GM11168 (cell line): ENCODE measurements around the gene COASY.
"Not testable (repeated sequence)": the region's sequence is repeated elsewhere in the genome, so short reads cannot be mapped to it uniquely, and the experiment has no call there.

Experiments
- in situ Hi-C: fragments of 300-500 bp; cut with MboI; formaldehyde crosslinking; loops from one replicate; pipeline ENCODE4 v1.12.0; 2022; ENCODE audit warnings: low sequenced_read_pairs; ENCODE audit not compliant: unreplicated experiment

The COASY gene

GRCh38 chr17:42530952-42531454 is 30.9 kb upstream of the COASY start:
- in situ Hi-C loops, result no loop called here

DNA sequence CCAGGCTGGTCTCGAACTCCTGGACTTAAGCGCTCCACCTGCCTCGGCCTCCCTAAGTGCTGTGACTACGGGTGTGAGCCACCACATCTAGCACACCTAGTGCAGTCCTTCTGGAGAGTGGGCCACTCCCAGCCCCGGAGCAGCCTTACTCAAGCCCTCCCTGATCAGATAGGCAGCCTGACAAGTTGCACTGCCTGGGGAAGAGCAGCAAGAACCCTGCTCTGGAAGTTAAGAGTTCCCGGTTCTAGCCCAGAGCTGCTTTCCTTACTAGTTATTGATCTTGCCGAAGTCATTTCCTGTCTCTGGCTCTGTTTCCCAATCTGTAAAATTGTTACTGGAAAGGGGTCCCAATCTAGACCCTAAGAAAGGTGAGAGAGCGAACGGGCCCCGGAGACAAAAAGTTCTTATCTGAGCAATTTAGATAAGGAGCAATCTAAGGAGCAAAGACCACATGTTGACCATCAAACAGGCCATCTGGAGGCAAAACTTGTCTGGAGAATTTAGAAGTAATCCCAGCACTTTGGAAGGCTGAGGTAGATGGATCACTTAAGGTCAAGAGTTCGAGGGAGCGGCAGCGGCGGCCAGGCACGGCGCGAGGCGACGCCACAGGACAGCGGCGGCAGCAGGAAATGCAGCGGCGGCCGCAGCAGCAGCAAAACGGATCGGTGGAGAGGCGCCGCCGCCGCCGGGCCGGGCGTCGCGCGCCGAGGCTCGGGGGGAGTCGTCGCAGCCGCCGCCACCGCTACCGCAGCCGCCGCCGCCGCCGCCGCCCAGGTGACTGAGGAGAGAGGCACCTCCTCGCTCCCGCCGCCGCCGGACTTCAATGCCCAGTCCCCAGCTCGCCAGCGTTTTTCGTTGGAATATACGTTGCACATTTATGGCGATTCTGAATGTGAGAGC is 30.2 kb upstream of the COASY start:
- in situ Hi-C loops, result no loop called here

DNA sequence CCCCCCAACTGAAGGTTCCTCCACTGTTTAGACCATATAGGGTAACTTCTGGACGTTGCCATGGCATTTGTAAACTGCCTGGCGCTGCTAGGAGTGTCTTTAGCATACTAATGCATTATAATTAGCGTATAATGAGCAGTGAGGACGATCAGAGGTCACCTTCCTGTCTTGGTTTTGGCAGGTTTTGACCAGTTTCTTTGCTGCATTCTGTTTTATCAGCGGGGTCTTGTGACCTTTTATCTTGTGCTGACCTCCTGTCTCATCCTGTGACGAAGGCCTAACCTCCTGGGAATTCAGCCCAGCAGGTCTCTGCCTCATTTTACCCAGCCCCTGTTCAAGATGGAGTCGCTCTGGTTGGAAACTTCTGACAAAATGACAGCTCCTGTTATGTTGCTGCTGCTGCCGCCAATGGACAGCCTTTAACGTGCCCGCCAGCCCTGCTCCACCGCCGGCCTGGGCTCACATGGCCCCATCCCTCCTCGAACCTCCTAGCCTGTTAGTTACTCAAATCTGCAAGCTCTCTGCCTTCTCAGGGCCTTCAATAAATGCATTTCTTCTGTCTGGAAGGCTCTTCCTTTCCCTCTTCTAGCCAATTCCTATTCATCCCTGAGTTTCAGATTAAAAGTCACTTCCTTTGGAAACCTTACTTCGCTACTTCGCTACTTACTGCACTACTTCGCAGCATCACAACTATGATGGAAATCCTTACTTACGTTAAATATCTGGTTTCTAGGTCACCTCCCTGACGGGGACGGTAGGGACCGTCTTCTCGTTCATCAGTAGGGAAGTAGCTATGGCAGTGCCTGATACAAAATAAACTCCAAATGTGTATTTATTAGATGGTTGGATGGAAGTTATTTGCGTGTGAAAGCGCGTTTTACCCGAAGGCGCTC is 26.5 kb upstream of the COASY start:
- in situ Hi-C loops, result no loop called here

GRCh38 chr17:42536048-42536371 is 25.9 kb upstream of the COASY start, which contains the start of gene NAGLU:
Gene NAGLU, plus strand, starts transcription at chr17:42536241. Its CDS starts 32 bp downstream, at chr17:42536273.
- in situ Hi-C loops, result no loop called here

GRCh38 chr17:42536372-42537155 is 25.4 kb upstream of the COASY start:
- in situ Hi-C loops, result no loop called here

DNA sequence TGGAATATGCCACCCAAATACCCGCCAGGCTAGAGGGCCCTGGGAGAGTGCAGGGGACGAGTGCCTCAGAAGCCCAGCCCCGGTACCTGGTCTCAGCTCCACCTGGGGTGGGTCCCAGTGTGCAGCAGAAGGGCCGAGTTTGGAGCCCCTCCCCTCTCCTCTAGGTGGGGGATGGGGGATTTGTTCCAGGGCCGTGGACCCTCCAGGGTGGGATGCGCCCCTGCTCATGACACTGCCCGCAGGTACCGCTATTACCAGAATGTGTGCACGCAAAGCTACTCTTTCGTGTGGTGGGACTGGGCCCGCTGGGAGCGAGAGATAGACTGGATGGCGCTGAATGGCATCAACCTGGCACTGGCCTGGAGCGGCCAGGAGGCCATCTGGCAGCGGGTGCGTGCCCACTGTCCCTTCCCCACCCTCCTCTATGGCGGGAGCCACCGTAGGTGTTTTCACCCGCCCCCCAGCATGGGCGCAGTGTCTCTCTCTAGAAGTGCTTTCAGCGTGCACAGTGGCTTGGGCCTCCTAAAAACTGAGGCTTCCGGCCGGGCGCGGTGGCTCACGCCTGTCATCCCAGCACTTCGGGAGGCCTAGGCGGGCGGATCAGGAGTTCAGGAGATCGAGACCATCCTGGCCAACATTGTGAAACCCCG is 24.7 kb upstream of the COASY start:
- in situ Hi-C loops, result no loop called here

DNA sequence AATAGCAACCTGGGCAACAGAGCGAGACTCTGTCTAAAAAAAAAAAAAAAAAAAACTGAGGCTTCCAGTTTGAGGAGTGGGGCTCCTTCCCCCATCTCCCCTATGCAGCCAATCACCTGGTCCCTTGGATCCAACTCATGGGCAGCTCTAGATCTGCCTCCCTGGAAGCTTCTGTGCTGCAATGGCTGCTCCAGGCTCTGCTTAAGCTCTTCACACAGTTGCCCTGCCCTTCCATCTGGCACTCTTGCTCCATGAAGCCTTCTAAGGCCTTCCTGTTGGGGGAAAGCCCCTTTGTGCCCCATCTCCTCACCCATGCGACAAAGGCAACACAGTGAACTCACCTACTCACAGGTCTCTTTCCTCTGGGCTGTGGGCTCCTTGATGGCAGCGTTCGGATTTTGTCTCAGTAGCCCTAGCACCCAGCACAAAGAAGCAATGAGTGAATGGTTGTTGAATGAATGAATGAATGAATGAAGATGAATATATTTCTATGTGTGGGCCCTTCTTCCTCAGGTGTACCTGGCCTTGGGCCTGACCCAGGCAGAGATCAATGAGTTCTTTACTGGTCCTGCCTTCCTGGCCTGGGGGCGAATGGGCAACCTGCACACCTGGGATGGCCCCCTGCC is 24.0 kb upstream of the COASY start:
- in situ Hi-C loops, result no loop called here

- in situ Hi-C loops, result no loop called here
Measured at GRCh38 chr17:42538482-42538881, 23.5 kb upstream of the COASY start.

DNA sequence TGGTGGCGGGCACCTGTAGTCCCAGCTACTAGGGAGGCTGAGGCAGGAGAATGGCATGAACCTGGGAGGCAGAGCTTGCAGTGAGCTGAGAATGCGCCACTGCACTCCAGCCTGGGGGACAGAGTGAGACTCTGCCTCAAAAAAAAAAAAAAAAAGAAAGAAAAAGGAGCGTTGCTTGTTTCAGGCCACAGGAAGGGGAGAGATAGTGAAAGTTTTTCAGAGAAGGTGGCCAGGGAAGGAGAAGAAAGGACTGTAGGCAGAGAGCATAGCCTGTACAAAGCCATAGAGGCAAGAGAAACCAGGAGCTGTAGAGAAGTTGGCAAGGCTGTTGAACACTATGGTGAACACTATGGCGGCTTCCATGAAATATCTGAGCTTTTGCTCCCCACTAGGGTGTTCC is 21.4 kb upstream of the COASY start:
- in situ Hi-C loops, result not testable (repeated sequence)

DNA sequence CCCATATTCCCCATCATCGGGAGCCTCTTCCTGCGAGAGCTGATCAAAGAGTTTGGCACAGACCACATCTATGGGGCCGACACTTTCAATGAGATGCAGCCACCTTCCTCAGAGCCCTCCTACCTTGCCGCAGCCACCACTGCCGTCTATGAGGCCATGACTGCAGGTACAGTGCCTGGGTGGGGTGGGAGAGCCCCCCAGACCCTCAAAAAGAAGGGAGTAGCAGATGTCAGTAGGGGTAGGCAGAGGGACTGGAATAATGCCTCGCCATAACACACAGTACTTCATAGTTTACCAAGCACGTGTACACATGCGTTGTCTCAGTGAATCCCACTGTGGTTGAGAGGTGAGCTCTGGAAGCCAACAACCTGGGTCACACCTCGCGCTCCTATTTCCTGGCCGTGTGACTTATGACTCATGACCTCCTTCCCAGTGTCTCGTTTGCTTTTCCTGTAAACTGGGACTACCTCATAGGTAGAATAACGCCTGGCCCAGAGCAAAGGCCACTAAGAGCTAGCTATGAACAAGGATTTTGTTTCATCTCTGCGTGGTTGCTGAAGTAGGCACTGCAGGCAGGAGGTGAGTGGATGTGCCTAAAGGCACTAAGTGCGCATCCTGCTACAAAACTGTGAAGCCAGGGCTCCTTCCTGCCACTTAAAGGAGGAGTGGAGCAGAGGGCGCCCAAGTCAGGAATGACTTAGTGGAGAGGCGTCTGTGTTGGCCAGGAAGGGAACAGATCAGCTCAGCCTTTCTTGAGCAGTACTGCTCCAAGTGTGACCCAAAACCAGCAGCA is 20.7 kb upstream of the COASY start:
- in situ Hi-C loops, result no loop called here

GRCh38 chr17:42543190-42544079 is 18.5 kb upstream of the COASY start:
- in situ Hi-C loops, result no loop called here

DNA sequence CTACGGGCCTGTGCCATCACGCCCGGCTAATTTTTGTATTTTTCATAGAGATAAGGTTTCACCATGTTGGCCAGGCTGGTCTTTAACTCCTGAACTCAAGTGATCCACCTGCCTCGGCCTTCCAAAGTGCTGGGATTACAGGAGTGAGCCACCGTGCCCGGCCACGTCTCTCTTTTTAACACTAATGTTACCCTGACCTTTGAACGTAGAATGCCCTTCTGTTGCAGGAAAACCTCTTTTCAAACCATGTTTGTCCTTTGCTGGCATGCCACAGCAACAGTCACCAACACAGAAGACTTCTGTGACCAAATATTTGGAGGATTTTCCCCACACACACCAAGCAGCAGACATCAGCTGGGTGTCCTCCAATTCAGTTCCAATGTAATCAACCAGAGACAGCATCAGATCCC is 17.1 kb upstream of the COASY start:
- in situ Hi-C loops, result no loop called here

DNA sequence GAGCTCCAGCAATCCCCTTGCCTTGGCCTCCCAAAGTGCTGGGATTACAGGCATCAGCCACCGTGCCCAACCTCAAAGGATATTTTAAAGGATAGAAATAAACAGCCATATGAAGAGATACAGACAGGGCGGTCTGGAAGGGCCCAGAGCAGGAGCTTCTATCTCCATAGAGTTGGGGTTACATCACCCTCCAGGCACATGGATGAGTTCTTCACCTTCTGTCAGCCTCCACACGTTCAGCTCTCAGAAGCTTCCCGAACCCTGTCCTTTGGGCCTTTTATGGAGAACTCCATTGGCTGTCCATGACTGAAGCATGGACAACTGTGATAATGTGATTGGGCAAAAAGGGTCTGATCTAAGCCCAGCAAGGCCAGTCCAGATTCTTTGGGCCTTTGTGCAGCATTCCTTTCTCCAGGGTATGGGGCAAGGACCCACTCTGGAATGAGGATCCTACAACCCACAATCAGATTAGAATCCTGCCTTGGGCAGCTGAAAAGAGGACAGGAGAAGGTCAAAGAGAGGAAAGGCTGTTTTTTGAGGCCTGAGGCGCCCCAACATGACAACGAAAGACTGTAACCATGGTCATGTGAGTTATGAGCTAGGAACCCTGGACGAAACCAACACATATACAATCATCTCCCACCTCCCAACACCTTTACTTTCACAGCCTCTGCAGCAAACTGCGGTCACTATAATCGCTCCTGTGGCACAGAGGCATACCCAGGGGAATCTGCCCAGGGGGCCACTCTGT is 16.0 kb upstream of the COASY start:
- in situ Hi-C loops, result not testable (repeated sequence)

GRCh38 chr17:42547001-42547461 is 14.9 kb upstream of the COASY start:
- in situ Hi-C loops, result no loop called here

DNA sequence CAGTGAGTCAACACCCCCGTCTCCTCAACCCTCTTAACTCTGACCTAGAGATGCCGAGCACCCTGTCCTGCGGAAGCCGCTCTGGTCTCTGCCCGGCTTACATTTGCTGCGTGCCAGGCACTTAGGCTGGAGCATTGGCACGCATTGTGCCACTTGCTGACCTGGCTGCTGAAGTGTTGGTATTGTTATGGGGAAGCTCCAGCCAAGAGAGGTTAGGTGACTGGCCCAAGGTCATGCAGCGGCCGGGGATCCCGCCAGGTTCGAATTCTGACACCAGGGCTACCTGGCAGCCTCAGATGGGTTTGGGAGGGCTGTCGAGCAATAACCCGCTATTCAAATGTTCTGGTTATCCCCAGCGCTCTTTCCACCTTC is 14.3 kb upstream of the COASY start:
- in situ Hi-C loops, result no loop called here

DNA sequence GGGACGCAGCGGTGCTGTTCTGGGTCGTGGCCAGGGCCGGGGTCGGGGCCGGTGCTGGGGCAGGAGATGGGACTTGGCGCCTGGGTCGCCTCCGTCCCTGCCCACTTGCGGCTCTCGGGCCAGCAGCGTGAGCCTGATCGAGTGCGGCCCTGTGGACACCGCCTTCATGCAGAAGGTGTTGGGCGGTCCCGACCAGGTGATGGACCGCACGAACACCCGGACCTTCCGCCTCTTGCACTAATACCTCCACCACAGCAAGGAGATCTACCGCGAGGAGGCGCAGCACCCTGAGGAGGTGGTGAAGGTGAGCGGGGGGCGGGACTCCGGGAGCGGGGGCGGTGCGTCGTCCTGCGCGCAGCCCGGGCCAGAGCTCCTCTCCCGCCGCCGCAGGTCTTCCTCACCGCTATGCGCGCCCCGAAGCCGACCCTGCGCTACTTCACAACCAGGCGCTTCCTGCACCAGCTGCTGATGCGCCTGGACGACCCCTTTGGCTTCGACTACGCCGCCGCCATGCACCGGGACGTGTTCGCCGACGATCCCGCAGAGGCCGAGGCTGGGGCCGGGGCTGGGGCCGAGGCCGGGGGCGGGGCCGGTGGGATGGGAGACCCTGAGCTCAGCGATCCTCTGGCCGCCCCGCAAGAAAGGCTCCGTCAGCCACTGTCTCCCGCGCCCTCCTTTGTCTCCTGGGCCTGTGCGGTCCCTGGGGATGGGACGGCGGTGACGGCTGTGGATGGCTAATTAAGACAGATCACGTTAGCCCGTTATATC is 13.7 kb upstream of the COASY start:
- in situ Hi-C loops, result no loop called here
